GM23338 (cell line): Measurements from ENCODE around the gene LOXL3. TPM values are rescaled to one million over a fixed set of nuclear protein-coding genes. Genes with fewer than 3 reads are reported as not detected.

Source experiments
- ATAC-seq: fragments of 200-7000 bp; cut with Tn5 transposase; 3 replicates; pipeline ENCODE4 v1.9.1; 2020
- DNase-seq: peaks from one replicate; pipeline ENCODE4 v3.0.0-alpha.2; 2015; ENCODE audit warnings: low spot score
- H2AFZ ChIP-seq: fragments of 200-600 bp; sonication (generic); 2 replicates; pipeline ENCODE4 v1.8.0; 2016; ENCODE audit warnings: antibody characterized with exemption, mild to moderate bottlenecking, moderate library complexity
- H3F3A ChIP-seq: fragments of 200-600 bp; sonication (generic); replicated peaks from 2 replicates; pipeline ENCODE4 v1.8.0; 2017; ENCODE audit warnings: antibody characterized with exemption, mixed run types, low read depth
- H3K27ac ChIP-seq: fragments of 200-600 bp; sonication (generic); 2 replicates; pipeline ENCODE4 v1.6.1; 2016; ENCODE audit warnings: low read depth
- H3K27me3 ChIP-seq: fragments of 200-600 bp; sonication (generic); 2 replicates; pipeline ENCODE4 v1.8.0; 2016; ENCODE audit warnings: mild to moderate bottlenecking, mixed run types, moderate library complexity; ENCODE audit not compliant: insufficient read depth
- H3K36me3 ChIP-seq: fragments of 200-600 bp; sonication (generic); 2 replicates; pipeline ENCODE4 v1.8.0; 2016; ENCODE audit warnings: mild to moderate bottlenecking; ENCODE audit not compliant: insufficient read depth
- H3K4me1 ChIP-seq: fragments of 200-600 bp; sonication (generic); 2 replicates; pipeline ENCODE4 v1.8.0; 2016; ENCODE audit warnings: mild to moderate bottlenecking, moderate library complexity; ENCODE audit not compliant: insufficient read depth
- H3K4me2 ChIP-seq: fragments of 200-600 bp; sonication (generic); 2 replicates; pipeline ENCODE4 v1.7.1; 2017; ENCODE audit warnings: mixed run types
- H3K4me3 ChIP-seq: fragments of 200-600 bp; sonication (generic); 2 replicates; pipeline ENCODE4 v1.6.1; 2016; ENCODE audit warnings: mixed run types
- H3K79me2 ChIP-seq: fragments of 200-600 bp; sonication (generic); replicated peaks from 2 replicates; pipeline ENCODE4 v1.8.0; 2017; ENCODE audit warnings: mild to moderate bottlenecking; ENCODE audit not compliant: insufficient read depth
- H3K9me2 ChIP-seq: fragments of 200-600 bp; sonication (generic); 2 replicates; pipeline ENCODE4 v1.8.0; 2017; ENCODE audit not compliant: insufficient read depth
- H4K20me1 ChIP-seq: fragments of 200-600 bp; sonication (generic); replicated peaks from 2 replicates; pipeline ENCODE4 v1.8.0; 2017; ENCODE audit warnings: mild to moderate bottlenecking; ENCODE audit not compliant: insufficient read depth
- H3K27ac Mint-ChIP-seq: 2 replicates; pipeline ENCODE4 v1.8.0; 2020; ENCODE audit warnings: inconsistent platforms, mild to moderate bottlenecking, moderate library complexity, mixed read lengths
- H3K27me3 Mint-ChIP-seq: 3 replicates; pipeline ENCODE4 v1.8.0; 2022; ENCODE audit warnings: low read depth, mild to moderate bottlenecking, moderate library complexity, mixed read lengths, inconsistent platforms; ENCODE audit not compliant: insufficient read depth, poor library complexity
- H3K36me3 Mint-ChIP-seq: 3 replicates; pipeline ENCODE4 v1.8.0; 2021; ENCODE audit warnings: low read depth, mild to moderate bottlenecking, inconsistent platforms, moderate library complexity, mixed read lengths
- H3K4me1 Mint-ChIP-seq: 3 replicates; pipeline ENCODE4 v1.8.0; 2020; ENCODE audit warnings: mild to moderate bottlenecking, inconsistent platforms, mixed read lengths
- H3K4me3 Mint-ChIP-seq: 3 replicates; pipeline ENCODE4 v1.8.0; 2021; ENCODE audit warnings: moderate library complexity, mild to moderate bottlenecking, inconsistent platforms, mixed read lengths
- H3K9me3 Mint-ChIP-seq: 3 replicates; pipeline ENCODE4 v1.8.0; 2020; ENCODE audit warnings: moderate library complexity, mild to moderate bottlenecking, inconsistent platforms, mixed read lengths
- CREB1 ChIP-seq: fragments of 250-450 bp; sonication (Bioruptor Pico); IDR thresholded peaks from 2 replicates; pipeline ENCODE4 v1.5.0; 2020; ENCODE audit warnings: low read depth, mild to moderate bottlenecking, moderate library complexity
- ETS1 ChIP-seq: IDR thresholded peaks from 2 replicates; pipeline ENCODE4 v1.6.1; 2016; ENCODE audit warnings: antibody characterized with exemption
- EZH2 ChIP-seq: fragments of 200-600 bp; sonication (generic); IDR thresholded peaks from one replicate; pipeline ENCODE4 v1.8.0; 2017; ENCODE audit warnings: antibody characterized with exemption, mild to moderate bottlenecking, low read depth; ENCODE audit not compliant: unreplicated experiment
- POLR2AphosphoS5 ChIP-seq: IDR thresholded peaks from 2 replicates; pipeline ENCODE4 v1.6.1; 2016; ENCODE audit warnings: antibody characterized with exemption, low read depth
- ZNF114 ChIP-seq: fragments of 250-450 bp; sonication (Bioruptor Pico); IDR thresholded peaks from 2 replicates; pipeline ENCODE4 v1.5.0; 2020; ENCODE audit warnings: mild to moderate bottlenecking, moderate library complexity
- polyA plus RNA-seq: library from polyadenylated mRNA; unstranded; fragments of >200 nt; fragmentation: Nextera tagmentation; extraction: Ambion mirVana; gene quantifications from 2 replicates; pipeline ENCODE4 v1.2.1, GENCODE V29; 2016
- total RNA-seq: library from RNA; depleted of rRNA; stranded (reverse); fragments of >200 nt; shearing (Covaris generic); gene quantifications from 2 replicates; pipeline ENCODE4 v1.2.3, GENCODE V29; 2014

Gene LOXL3
- total and polyA plus RNA-seq, 2 experiments from 2014 or later = 4.7 to 14.9 TPM

DNA sequence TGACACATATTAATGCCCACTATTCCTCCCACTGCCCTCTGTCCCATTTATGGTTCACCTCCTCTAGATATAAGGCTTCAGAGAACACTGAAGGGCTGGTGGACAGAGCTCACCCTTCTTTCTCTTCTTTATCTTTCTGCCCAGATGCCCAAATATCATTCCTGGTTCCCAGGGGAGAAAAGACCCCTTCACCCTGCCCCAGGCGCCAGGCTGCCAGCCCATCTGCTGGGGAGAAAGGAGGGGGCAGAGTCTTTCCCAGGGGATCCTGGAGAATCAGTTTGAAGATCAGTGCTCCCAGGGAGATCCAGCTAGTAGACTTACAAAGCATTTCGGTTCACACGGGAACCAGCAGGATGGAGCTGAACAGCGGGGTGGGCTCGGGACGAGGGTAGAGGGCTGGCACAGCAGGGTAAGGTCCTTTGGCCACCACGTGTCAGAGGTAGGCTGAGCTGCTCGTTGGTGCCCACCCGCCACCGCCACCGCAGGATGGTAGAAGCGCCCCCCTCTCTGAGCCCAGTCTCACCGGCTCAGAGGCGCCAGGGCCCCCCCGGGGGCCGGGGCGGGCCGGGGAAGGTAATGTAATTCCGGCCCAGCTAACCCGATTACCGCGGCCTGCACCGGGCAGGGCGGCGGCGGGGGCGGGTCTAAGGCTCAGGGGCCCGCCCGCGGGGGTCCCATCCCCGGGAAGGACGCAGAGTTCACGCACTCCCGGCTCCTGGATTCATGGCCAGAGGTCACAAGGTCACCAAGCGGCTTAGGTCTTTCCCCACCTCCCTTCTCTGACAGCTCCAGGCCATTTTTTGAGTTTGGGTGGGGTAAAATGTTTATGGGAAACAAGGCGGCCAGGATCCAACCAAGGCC is 40.8 kb downstream of the LOXL3 start:
- Mint-ChIP-seq H3K9me3 (peaks cover 24% of the 10 kb centered on the region), H3K27ac (no peak overlapping the region), H3K4me3 (peak overlapping the region; percentile 64), H3K36me3 (peaks cover 8% of the 10 kb centered on the region), H3K4me1 (peaks cover 18% of the 10 kb centered on the region), H3K27me3 (peaks cover 94% of the 10 kb centered on the region)
- DNase-seq (peak; percentile 44), ATAC-seq (peak; percentile 3; the same call in 2 of the 3 replicates)
- Histone ChIP-seq H3K27me3 (peaks cover 100% of the 10 kb centered on the region), H3F3A (peaks cover 5% of the 10 kb centered on the region; the same call in 1 of the 2 replicates), H3K4me2 (peak overlapping the region; percentile 80), H3K36me3 (no peaks in the 10 kb centered on the region), H4K20me1 (no peaks in the 10 kb centered on the region; the same call in 1 of the 2 replicates), H3K79me2 (no peaks in the 10 kb centered on the region), H2AFZ (no peak overlapping the region; the same call in 1 of the 2 replicates), H3K27ac (no peak overlapping the region), H3K9me2 (peaks cover 7% of the 10 kb centered on the region), H3K4me1 (peaks cover 21% of the 10 kb centered on the region; the same call in 1 of the 2 replicates), H3K4me3 (peak overlapping the region; percentile 57)
- TF ChIP-seq ZNF114 (CRISPR knock-in tag) = no peak
- TF ChIP-seq CREB1 (CRISPR knock-in tag) = no peak
- TF ChIP-seq EZH2 = peak; percentile 92

GRCh38 chr2:74511104-74511989 is 42.4 kb downstream of the LOXL3 start:
- DNase-seq (no peak), ATAC-seq (no peak)
- Histone ChIP-seq H3K27ac (no peak overlapping the region), H3K9me2 (no peaks in the 10 kb centered on the region), H4K20me1 (no peaks in the 10 kb centered on the region), H3K79me2 (peaks cover 5% of the 10 kb centered on the region), H3K4me1 (peaks cover 26% of the 10 kb centered on the region), H3K4me3 (no peak overlapping the region), H3K4me2 (no peak overlapping the region), H3K27me3 (peaks cover 92% of the 10 kb centered on the region), H3F3A (no peaks in the 10 kb centered on the region), H2AFZ (no peak overlapping the region), H3K36me3 (no peaks in the 10 kb centered on the region)
- Mint-ChIP-seq H3K27me3 (peaks cover 92% of the 10 kb centered on the region), H3K9me3 (peaks cover 15% of the 10 kb centered on the region), H3K36me3 (peaks cover 9% of the 10 kb centered on the region; the same call in 2 of the 3 replicates), H3K27ac (no peak overlapping the region), H3K4me3 (no peak overlapping the region), H3K4me1 (peaks cover 25% of the 10 kb centered on the region)
- TF ChIP-seq ETS1 (no peak), EZH2 (peak; percentile 38)

GRCh38 chr2:74510272-74510671 is 43.5 kb downstream of the LOXL3 start:
- ATAC-seq = no peak
- H3K4me3 Mint-ChIP-seq = peak overlapping the region; percentile 5; the same call in 1 of the 3 replicates
- no peak overlapping the region for H2AFZ ChIP-seq
- peaks cover 92% of the 10 kb centered on the region for H3K27me3 Mint-ChIP-seq
- H3K4me3 ChIP-seq = no peak overlapping the region
- peaks cover 8% of the 10 kb centered on the region for H3K79me2 ChIP-seq
- no peak overlapping the region for H3K27ac Mint-ChIP-seq
- H3K4me2 ChIP-seq = no peak overlapping the region
- TF ChIP-seq POLR2AphosphoS5 = no peak
- TF ChIP-seq EZH2 = peak; percentile 70
- H3K27ac ChIP-seq = no peak overlapping the region
- H3K36me3 Mint-ChIP-seq = peaks cover 15% of the 10 kb centered on the region
- no peaks in the 10 kb centered on the region for H4K20me1 ChIP-seq
- H3K27me3 ChIP-seq = peaks cover 92% of the 10 kb centered on the region
- H3K36me3 ChIP-seq = peaks cover 4% of the 10 kb centered on the region; the same call in 1 of the 2 replicates
- H3F3A ChIP-seq = no peaks in the 10 kb centered on the region
- no peaks in the 10 kb centered on the region for H3K9me2 ChIP-seq
- peaks cover 24% of the 10 kb centered on the region for H3K4me1 ChIP-seq
- peaks cover 10% of the 10 kb centered on the region for H3K9me3 Mint-ChIP-seq
- H3K4me1 Mint-ChIP-seq = peaks cover 25% of the 10 kb centered on the region
- no peak for DNase-seq
